AG04450 (cell line): Measurements from ENCODE around the gene CLTCL1. TPM values are rescaled to one million over a fixed set of nuclear protein-coding genes. Genes with fewer than 3 reads are reported as not detected.

Source experiments
- CTCF ChIA-PET: fragments of 300-600, 350-600 bp; formaldehyde crosslinking; extraction: SDS; loops from one replicate; lab custom pipeline; 2022; ENCODE audit warnings: antibody characterized with exemption, inconsistent platforms; lab: Charles Lee
- POLR2A ChIA-PET: fragments of 350-600 bp; formaldehyde crosslinking; extraction: SDS; loops from one replicate; lab custom pipeline; 2021; ENCODE audit warnings: antibody characterized with exemption, inconsistent platforms; lab: Yijun Ruan, JAX
- DNase-seq: peaks from one replicate; pipeline ENCODE4 v3.0.0-alpha.2; 2011; ENCODE audit warnings: low read depth, low spot score
- H3K27ac ChIP-seq: one replicate; pipeline ENCODE4 v1.5.1; 2012; ENCODE audit warnings: low read depth, low read length, control low read depth
- H3K27me3 ChIP-seq: one replicate; pipeline ENCODE4 v1.6.0; 2012; ENCODE audit warnings: low read length; ENCODE audit not compliant: control insufficient read depth, insufficient read depth
- H3K4me3 ChIP-seq: 2 replicates; pipeline ENCODE4 v1.5.1; 2011; ENCODE audit warnings: mild to moderate bottlenecking, low read depth, low read length, control low read depth
- H3K9me3 ChIP-seq: 2 replicates; pipeline ENCODE4 v1.5.1; 2012; ENCODE audit warnings: low read length; ENCODE audit not compliant: control insufficient read depth, insufficient read depth
- polyA plus RNA-seq: library from polyadenylated mRNA; depleted of rRNA; stranded (reverse); fragments of >200 nt; gene quantifications from 2 replicates; pipeline ENCODE4 v1.2.3, GENCODE V29; 2011
- TF ChIP-seq, protein P1 (sequence below): IDR thresholded peaks from 2 replicates; pipeline ENCODE4 v1.5.1; 2011; ENCODE audit warnings: low read depth, low read length, control low read depth, inconsistent platforms

The CLTCL1 gene
- polyA plus RNA-seq, 1 experiment, result 6.6 TPM

DNA sequence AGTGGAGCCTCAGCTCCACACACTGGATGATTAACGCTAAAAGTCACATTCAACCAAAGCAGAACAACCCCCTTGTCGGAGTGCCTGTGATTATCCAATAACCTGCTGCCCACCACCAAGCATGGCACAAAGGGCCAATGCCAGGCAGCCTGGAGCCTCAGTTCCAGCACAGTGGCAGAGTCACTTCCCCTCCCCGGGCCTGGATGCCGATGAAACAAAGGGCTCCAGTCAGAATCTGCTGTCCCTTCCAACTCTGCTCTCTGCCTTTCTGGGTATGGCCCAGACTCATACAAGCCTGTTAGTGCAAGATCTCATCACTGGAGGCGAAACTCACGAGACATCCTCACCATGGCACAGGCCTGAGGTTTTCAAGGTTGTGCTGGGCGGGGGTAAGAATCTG lies 52.1 kb downstream of the CLTCL1 start:
- TF ChIP-seq, protein P1, sequence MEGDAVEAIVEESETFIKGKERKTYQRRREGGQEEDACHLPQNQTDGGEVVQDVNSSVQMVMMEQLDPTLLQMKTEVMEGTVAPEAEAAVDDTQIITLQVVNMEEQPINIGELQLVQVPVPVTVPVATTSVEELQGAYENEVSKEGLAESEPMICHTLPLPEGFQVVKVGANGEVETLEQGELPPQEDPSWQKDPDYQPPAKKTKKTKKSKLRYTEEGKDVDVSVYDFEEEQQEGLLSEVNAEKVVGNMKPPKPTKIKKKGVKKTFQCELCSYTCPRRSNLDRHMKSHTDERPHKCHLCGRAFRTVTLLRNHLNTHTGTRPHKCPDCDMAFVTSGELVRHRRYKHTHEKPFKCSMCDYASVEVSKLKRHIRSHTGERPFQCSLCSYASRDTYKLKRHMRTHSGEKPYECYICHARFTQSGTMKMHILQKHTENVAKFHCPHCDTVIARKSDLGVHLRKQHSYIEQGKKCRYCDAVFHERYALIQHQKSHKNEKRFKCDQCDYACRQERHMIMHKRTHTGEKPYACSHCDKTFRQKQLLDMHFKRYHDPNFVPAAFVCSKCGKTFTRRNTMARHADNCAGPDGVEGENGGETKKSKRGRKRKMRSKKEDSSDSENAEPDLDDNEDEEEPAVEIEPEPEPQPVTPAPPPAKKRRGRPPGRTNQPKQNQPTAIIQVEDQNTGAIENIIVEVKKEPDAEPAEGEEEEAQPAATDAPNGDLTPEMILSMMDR, result no peak
- ChIA-PET CTCF (no interaction called here), POLR2A (no interaction called here)
- Histone ChIP-seq H3K27ac (no peak overlapping the region), H3K27me3 (no peaks in the 10 kb centered on the region), H3K9me3 (no peaks in the 10 kb centered on the region), H3K4me3 (no peak overlapping the region)
- no peak for DNase-seq

DNA sequence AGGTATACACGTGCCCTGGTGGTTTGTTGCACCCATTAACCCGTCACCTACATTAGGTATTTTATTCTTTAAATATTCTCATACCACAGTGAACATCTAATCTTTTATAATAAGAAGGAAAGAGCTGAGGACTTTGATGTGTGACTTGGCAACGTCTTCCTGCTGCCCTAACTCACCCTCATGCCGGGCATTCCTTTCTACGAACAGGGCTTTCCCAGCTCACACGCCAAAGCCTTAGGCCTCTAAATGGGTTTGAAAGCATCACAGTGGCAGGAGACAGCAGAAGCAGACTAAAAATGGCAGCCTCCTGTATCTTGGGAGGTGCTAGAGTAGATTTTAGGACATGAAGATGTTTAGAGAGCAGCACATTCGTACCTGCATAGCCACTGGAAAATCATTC lies 52.6 kb downstream of the CLTCL1 start:
- CTCF ChIA-PET, result no interaction called here
- Histone ChIP-seq H3K27me3 (no peaks in the 10 kb centered on the region), H3K27ac (no peak overlapping the region), H3K4me3 (no peak overlapping the region), H3K9me3 (no peaks in the 10 kb centered on the region)
- no peak for DNase-seq
- TF ChIP-seq, protein P1, result no peak
- POLR2A ChIA-PET, result no interaction called here

DNA sequence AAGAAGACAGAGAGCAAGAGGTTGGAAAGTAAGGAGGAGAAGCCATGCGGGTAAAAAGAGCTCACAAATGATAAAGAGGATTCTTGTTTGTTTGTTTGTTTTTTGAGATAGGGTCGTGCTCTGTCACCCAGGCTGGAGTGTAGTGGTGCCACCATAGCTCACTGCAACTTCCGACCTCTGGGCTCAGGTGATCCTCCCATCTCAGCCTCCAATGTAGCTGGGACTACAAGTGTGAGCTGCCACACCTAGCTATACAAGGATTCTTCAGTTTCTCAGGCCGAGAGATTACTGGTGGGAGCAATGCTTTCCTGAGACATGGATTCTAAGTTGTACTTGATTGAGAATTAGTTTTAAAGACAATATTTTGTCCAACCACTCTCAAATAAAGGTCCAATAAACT lies 55.6 kb downstream of the CLTCL1 start:
- POLR2A ChIA-PET, result interaction anchor here (0.5 kb wide), 1 partner anchor 377 kb away, joined by 4 read pairs; no protein-coding TSS in a partner anchor
- Histone ChIP-seq H3K9me3 (no peaks in the 10 kb centered on the region), H3K4me3 (no peak overlapping the region), H3K27me3 (no peaks in the 10 kb centered on the region), H3K27ac (no peak overlapping the region)
- CTCF ChIA-PET, result no interaction called here
- no peak for DNase-seq
- TF ChIP-seq, protein P1, result no peak

DNA sequence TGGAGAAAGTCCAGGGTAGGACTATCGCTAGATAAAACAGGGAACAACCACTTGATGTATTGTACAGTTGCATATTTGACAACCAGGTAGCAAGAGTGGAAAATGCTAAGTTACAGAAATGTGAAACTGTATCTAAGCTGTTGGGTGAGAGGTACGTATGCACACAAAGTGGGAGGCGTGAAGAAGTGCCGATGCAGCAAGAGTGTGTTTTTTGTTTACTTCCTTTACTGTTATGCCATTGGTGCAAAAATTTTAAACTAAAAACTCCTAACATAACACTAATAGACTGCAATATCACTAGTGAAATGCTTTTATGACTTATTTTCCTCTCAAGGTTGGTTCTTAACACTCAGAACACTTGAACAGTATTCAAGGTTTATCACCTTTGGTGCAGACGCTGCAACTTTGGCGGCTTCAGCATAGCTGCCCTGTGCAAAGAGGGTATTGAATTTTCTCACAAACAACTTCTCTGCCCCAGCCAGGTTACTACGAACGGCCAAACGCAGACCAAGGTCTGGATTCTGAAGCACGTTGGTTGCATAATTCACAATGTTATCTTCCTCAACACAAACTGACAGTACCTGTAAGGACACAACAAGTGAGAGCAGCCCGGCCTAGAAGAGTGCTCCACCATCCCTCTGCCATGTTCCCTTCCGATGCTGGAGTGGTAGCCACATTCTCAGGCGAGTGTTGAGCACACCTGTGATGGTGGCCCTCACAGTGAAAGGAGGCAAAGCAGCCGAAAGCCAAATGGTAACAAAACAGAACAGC lies 57.2 kb downstream of the CLTCL1 start:
- CTCF ChIA-PET, result no interaction called here
- Histone ChIP-seq H3K27ac (no peak overlapping the region), H3K9me3 (no peaks in the 10 kb centered on the region), H3K4me3 (no peak overlapping the region), H3K27me3 (no peaks in the 10 kb centered on the region)
- POLR2A ChIA-PET, result no interaction called here
- TF ChIP-seq, protein P1, result no peak
- no peak for DNase-seq

DNA sequence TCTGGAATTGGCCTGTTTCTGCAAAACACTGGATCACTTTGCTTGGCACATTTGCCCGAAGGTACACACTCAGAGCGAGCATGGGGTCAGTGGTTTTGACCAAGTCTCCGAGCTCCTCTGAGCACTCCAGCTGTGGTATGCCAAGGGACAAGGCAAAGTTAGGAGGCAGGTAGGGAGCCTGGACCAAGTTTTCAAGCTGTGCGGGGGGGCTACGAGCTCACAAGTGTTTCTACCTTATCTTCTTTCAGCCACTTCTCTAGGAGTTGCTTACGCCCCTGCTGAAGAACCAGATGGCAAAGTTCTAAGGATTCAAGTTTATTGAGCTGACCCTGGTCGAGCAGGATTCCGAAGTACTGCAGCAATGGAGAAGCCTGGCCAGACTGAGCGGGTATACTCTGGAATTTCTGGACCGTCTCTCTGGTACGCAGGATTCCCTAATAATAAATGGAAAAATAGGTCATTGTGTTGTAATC lies 58.3 kb downstream of the CLTCL1 start:
- no peaks in the 10 kb centered on the region for H3K9me3 ChIP-seq
- no peaks in the 10 kb centered on the region for H3K27me3 ChIP-seq
- POLR2A ChIA-PET, result no interaction called here
- H3K4me3 ChIP-seq, result no peak overlapping the region
- CTCF ChIA-PET, result interaction anchor here (1.1 kb wide), 1 partner anchor 12 kb away, joined by 3 read pairs; no protein-coding TSS in a partner anchor
- TF ChIP-seq, protein P1, result no peak
- no peak for DNase-seq
- no peak overlapping the region for H3K27ac ChIP-seq
